ENCODE data around the gene GPC6. TPM values are rescaled to one million over a fixed set of nuclear protein-coding genes. Genes with fewer than 3 reads are reported as not detected.

GPC6 gene
- total RNA-seq, 1 donor from 2014 or later: 16.1 TPM

DNA sequence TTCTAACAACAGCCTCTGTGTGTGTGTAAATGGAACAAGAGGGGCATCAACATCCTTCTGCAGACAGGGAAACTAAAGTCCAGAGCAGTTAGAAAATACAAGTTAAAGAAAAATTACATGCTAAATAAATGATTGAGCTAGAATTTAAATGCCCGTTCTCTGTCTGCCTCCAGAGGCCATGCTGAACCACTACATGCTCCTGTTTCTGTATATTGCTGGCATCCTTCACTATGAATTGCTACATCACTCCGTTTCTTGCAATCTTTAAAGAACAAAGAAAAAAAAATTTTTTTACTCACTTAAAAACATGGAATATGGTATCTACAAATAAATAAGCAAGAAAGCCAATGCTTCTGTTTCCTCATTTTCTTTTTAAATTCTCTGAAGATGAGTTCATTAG lies 1205.0 kb downstream of the GPC6 start:
- no peaks in the 10 kb centered on the region for H3K36me3 Mint-ChIP-seq (ENCODE audit: low read depth, unreplicated experiment)
- no peak overlapping the region for H3K4me3 Mint-ChIP-seq (ENCODE audit: unreplicated experiment)
- TF ChIP-seq, protein P1, sequence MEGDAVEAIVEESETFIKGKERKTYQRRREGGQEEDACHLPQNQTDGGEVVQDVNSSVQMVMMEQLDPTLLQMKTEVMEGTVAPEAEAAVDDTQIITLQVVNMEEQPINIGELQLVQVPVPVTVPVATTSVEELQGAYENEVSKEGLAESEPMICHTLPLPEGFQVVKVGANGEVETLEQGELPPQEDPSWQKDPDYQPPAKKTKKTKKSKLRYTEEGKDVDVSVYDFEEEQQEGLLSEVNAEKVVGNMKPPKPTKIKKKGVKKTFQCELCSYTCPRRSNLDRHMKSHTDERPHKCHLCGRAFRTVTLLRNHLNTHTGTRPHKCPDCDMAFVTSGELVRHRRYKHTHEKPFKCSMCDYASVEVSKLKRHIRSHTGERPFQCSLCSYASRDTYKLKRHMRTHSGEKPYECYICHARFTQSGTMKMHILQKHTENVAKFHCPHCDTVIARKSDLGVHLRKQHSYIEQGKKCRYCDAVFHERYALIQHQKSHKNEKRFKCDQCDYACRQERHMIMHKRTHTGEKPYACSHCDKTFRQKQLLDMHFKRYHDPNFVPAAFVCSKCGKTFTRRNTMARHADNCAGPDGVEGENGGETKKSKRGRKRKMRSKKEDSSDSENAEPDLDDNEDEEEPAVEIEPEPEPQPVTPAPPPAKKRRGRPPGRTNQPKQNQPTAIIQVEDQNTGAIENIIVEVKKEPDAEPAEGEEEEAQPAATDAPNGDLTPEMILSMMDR (IDR thresholded peaks at IDR 0.05; ENCODE audit: unreplicated experiment): no peak
- no peak overlapping the region for H3K27ac Mint-ChIP-seq (ENCODE audit: unreplicated experiment)
- no peaks in the 10 kb centered on the region for H3K9me3 Mint-ChIP-seq (ENCODE audit: unreplicated experiment)
- no peaks in the 10 kb centered on the region for H3K27me3 Mint-ChIP-seq (ENCODE audit: unreplicated experiment)
- H3K4me1 Mint-ChIP-seq (ENCODE audit: unreplicated experiment): peaks cover 5% of the 10 kb centered on the region
- no peak for DNase-seq (ENCODE audit: low spot score)

DNA sequence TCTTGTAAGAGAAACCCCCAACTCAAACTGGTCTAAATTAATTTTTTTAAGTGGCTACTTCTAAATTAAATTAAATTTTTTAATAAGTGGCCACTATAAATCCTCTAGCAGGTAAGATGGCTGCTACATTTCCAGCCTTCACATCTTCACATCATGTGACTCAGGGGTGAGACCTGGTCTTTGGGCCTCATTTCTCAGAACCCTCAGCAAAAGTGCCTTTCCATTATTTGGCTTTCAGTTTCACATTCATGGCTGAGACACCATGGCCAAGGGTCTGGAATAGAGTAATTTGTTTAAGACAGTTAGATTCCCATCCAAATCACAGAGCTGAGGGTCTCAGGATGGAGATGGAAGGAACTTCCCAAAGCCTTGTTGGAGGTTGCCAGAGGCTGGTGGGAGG lies 1205.4 kb downstream of the GPC6 start:
- TF ChIP-seq, protein P1 (IDR thresholded peaks at IDR 0.05; ENCODE audit: unreplicated experiment): no peak
- Mint-ChIP-seq H3K27ac (ENCODE audit: unreplicated experiment) (no peak overlapping the region), H3K27me3 (ENCODE audit: unreplicated experiment) (no peaks in the 10 kb centered on the region), H3K9me3 (ENCODE audit: unreplicated experiment) (no peaks in the 10 kb centered on the region), H3K36me3 (ENCODE audit: low read depth, unreplicated experiment) (no peaks in the 10 kb centered on the region), H3K4me1 (ENCODE audit: unreplicated experiment) (peaks cover 5% of the 10 kb centered on the region), H3K4me3 (ENCODE audit: unreplicated experiment) (no peak overlapping the region)
- no peak for DNase-seq (ENCODE audit: low spot score)

DNA sequence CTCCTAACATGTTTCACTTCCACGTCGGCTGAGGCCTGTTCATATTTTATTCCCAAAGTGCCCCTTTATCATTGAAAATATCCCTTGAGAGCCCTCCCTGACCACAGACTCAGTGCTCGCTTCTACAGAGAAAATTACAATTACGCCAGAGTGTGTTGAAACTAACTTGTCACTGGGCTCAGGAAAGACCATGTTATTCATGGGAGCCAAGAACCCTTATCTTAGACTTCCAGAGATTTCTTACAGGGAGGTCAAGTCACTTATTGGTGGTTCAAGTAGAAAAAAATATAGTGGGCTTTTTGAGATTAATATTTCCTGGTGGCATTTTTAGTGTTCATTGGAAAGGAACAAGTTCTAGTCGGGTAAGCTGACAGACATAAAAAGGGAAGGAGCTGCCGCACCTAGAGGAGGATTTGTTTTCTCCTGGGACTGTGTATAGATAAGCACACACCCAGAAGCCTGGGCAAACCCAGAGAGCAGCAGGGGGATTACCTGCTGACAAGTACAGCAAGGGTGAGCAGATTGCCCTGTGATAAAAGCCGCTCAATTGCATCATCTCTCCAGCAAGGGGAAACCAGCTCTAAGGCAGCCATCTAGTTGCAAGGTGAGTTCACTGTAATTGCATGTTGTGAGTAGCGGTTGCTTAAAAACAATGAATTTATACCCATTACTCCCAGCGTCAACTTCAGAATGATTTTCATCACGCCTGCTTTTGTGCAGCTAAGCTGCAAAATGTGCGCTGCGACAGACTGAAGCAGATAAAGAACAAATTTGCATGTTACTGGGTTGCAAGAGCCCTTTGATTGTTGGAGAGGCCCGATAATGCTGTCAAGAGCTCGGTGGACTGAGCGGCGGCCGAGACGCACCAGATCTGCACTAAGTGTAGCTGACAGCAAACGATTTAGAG lies 1206.7 kb downstream of the GPC6 start:
- no peaks in the 10 kb centered on the region for H3K27me3 Mint-ChIP-seq (ENCODE audit: unreplicated experiment)
- H3K9me3 Mint-ChIP-seq (ENCODE audit: unreplicated experiment): no peaks in the 10 kb centered on the region
- TF ChIP-seq, protein P1 (IDR thresholded peaks at IDR 0.05; ENCODE audit: unreplicated experiment): no peak
- no peak overlapping the region for H3K27ac Mint-ChIP-seq (ENCODE audit: unreplicated experiment)
- no peak for DNase-seq (ENCODE audit: low spot score)
- H3K4me3 Mint-ChIP-seq (ENCODE audit: unreplicated experiment): no peak overlapping the region
- no peaks in the 10 kb centered on the region for H3K36me3 Mint-ChIP-seq (ENCODE audit: low read depth, unreplicated experiment)
- peaks cover 5% of the 10 kb centered on the region for H3K4me1 Mint-ChIP-seq (ENCODE audit: unreplicated experiment)

DNA sequence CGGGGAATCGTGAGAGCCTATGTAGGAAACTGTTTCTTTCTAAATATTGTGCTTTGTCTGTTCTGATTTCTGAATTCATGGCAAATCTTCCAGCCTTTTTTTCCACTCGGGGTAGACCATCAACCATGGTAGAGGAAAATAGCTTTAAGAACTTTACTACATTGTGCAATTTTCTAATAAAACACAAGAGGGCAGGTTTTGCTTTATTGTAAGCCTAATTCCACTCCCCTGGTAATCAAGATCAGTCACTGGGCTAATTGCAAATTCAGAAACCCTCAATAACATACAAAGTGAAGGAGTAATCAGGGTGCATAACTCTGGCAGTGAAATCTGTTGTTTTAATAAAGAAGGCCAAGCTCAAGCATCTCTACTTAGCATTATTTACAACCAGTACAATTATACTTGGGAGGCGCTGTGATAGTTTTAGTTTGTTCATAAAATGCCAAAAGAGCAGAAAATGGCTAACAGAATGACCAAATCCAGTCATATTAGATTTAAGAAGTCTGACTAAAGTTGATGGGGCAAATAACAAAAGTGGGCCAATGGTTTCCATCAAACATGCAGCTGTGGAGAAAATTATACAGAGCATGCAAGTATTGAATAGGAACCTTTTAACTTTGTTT lies 1209.1 kb downstream of the GPC6 start:
- peaks cover 5% of the 10 kb centered on the region for H3K4me1 Mint-ChIP-seq (ENCODE audit: unreplicated experiment)
- no peak overlapping the region for H3K4me3 Mint-ChIP-seq (ENCODE audit: unreplicated experiment)
- no peaks in the 10 kb centered on the region for H3K36me3 Mint-ChIP-seq (ENCODE audit: low read depth, unreplicated experiment)
- no peak for DNase-seq (ENCODE audit: low spot score)
- H3K27ac Mint-ChIP-seq (ENCODE audit: unreplicated experiment): no peak overlapping the region
- H3K27me3 Mint-ChIP-seq (ENCODE audit: unreplicated experiment): no peaks in the 10 kb centered on the region
- TF ChIP-seq, protein P1 (IDR thresholded peaks at IDR 0.05; ENCODE audit: unreplicated experiment): peak; percentile 74
- H3K9me3 Mint-ChIP-seq (ENCODE audit: unreplicated experiment): no peaks in the 10 kb centered on the region

DNA sequence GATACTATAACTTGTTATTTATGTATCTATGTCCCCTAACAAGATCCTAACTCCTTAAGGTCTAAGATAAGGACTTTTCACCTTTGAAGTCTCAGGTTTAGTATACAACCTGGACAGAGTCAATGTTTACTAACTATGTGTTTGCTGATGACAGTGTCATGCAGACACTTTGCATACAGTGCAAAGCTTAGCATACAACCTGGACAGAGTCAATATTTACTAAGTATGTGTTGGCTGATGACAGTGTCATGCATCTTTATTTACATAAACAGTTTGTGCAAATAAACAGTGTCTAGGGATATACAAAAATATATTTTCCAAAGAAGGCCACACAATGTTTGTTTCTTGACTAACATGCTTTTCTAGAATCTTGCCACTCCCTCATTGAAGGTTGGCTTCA lies 1218.2 kb downstream of the GPC6 start:
- Mint-ChIP-seq H3K4me1 (ENCODE audit: unreplicated experiment) (no peaks in the 10 kb centered on the region), H3K9me3 (ENCODE audit: unreplicated experiment) (no peaks in the 10 kb centered on the region), H3K27me3 (ENCODE audit: unreplicated experiment) (no peaks in the 10 kb centered on the region), H3K4me3 (ENCODE audit: unreplicated experiment) (no peak overlapping the region), H3K27ac (ENCODE audit: unreplicated experiment) (no peak overlapping the region), H3K36me3 (ENCODE audit: low read depth, unreplicated experiment) (no peaks in the 10 kb centered on the region)
- no peak for DNase-seq (ENCODE audit: low spot score)
- TF ChIP-seq, protein P1 (IDR thresholded peaks at IDR 0.05; ENCODE audit: unreplicated experiment): no peak

Data from endothelial cell (in vitro differentiated cells).